ENCODE measurements around the gene ACOT2. TPM values are rescaled to one million over a fixed set of nuclear protein-coding genes. Genes with fewer than 3 reads are reported as not detected.

ACOT2 gene
- 24.2 and 26.4 TPM in 2 replicates for polyA plus RNA-seq

GRCh38 chr14:73569185-73569958 lies at the start of gene ACOT2:
TSS of gene ACOT2 (plus strand) at chr14:73569213. CDS start at chr14:73569241, 28 bp downstream.

GRCh38 chr14:73591690-73592449 lies 22.9 kb downstream of the ACOT2 start, which contains the start of gene ACOT4:
TSS of gene ACOT4 (plus strand) at chr14:73591873. CDS start at chr14:73591960, 87 bp downstream.

GRCh38 chr14:73612339-73613045 lies 43.5 kb downstream of the ACOT2 start, which contains the start of gene ACOT6:
TSS of gene ACOT6 (plus strand) at chr14:73612517. CDS start at chr14:73612572, 55 bp downstream.

Other genes starting within 250 kb of the ACOT2 start
- 22.4 and 31.3 TPM in 2 replicates for gene NUMB, start 110.7 kb upstream of the ACOT2 start, polyA plus RNA-seq
- gene RIOX1, start 78.3 kb upstream of the ACOT2 start, polyA plus RNA-seq = 5.3 and 6.3 TPM in 2 replicates
- gene ACOT1, start 32.1 kb upstream of the ACOT2 start, polyA plus RNA-seq = 6.6 and 10.0 TPM in 2 replicates
- 0.87 and 1.1 TPM in 2 replicates for gene HEATR4, start 10.3 kb upstream of the ACOT2 start, polyA plus RNA-seq
- gene ACOT4, start 22.7 kb downstream of the ACOT2 start, polyA plus RNA-seq = 0.13 and 0.83 TPM in 2 replicates
- not detected in 2 replicates for gene ACOT6, start 43.3 kb downstream of the ACOT2 start, polyA plus RNA-seq
- gene DNAL1, start 75.8 kb downstream of the ACOT2 start, polyA plus RNA-seq = 7.8 and 29.9 TPM in 2 replicates
- gene PNMA1, start 145.2 kb downstream of the ACOT2 start, polyA plus RNA-seq = 104 and 145 TPM in 2 replicates